HepG2 (cell line): ENCODE measurements around the gene PDGFB. TPM values are rescaled to one million over a fixed set of nuclear protein-coding genes. Genes with fewer than 3 reads are reported as not detected.

Experiments used
- ATAC-seq: fragments of 200-7000 bp; cut with Tn5 transposase; 3 replicates; pipeline ENCODE4 v1.9.1; 2020; ENCODE audit warnings: mild to moderate bottlenecking, moderate library complexity
- BruUV-seq: library from RNA; stranded (reverse); fragments of 400-500 nt; replicated peaks from 2 replicates; lab custom pipeline; 2021; lab: Mats Ljungman, UMichigan
- CTCF ChIA-PET: fragments of 300-600 bp; formaldehyde crosslinking; extraction: SDS; loops from one replicate; lab custom pipeline; 2021; ENCODE audit warnings: low total read pairs, inconsistent platforms, low intra/inter-chr PET ratio; lab: Yijun Ruan, JAX
- POLR2A ChIA-PET: fragments of 350-600 bp; sonication (Branson Sonifier 250); formaldehyde crosslinking; loops from one replicate; lab custom pipeline; 2020; ENCODE audit warnings: antibody characterized with exemption, inconsistent platforms; lab: Yijun Ruan, JAX
- DNase-seq: peaks from one replicate; pipeline ENCODE4 v3.0.0-alpha.2; 2015; ENCODE audit warnings: low spot score
- FAIRE-seq: peaks from 3 replicates; lab custom pipeline; 2011; peaks lifted over from hg19 to GRCh38; lab: Jason Lieb, UNC
- H2AFZ ChIP-seq: one replicate; pipeline ENCODE4 v1.6.1; 2011; ENCODE audit warnings: low read length, inconsistent platforms
- H3K27ac ChIP-seq: fragments of 300-600 bp; 3 replicates; pipeline ENCODE4 v1.8.0; 2011; ENCODE audit warnings: mixed run types, mild to moderate bottlenecking, mixed read lengths, low read length, inconsistent platforms; ENCODE audit not compliant: insufficient read depth; ENCODE audit errors: extremely low read length
- H3K27me3 ChIP-seq, 2 experiments: fragments of 200-600 bp in 1 of 2; 2 replicates in 1 of 2; 3 replicates in 1 of 2; pipeline versions ENCODE4 v1.6.0 to v1.8.0; 2011; ENCODE audit warnings: low read length in 2 of 2, mild to moderate bottlenecking in 2 of 2, moderate library complexity in 2 of 2, inconsistent platforms in 1 of 2; ENCODE audit not compliant: insufficient read depth in 2 of 2, control insufficient read depth in 1 of 2
- H3K36me3 ChIP-seq, 2 experiments: fragments of 200-600 bp in 1 of 2; replicated peaks in 1 of 2; 2 replicates in 1 of 2; 3 replicates in 1 of 2; pipeline versions ENCODE4 v1.5.1 to v1.8.0; 2011; ENCODE audit warnings: low read length in 2 of 2, inconsistent platforms in 1 of 2; ENCODE audit not compliant: insufficient read depth in 2 of 2, control insufficient read depth in 1 of 2
- H3K4me1 ChIP-seq: 2 replicates; pipeline ENCODE4 v1.5.1; 2012; ENCODE audit warnings: low read length, inconsistent platforms; ENCODE audit not compliant: insufficient read depth
- H3K4me2 ChIP-seq: 2 replicates; pipeline ENCODE4 v1.6.0; 2011; ENCODE audit warnings: low read depth, low read length, inconsistent platforms
- H3K4me3 ChIP-seq, 3 experiments: fragments of 200-600 bp in 1 of 3; sonication (generic), shearing (Covaris generic) in 1 of 3; replicated peaks in 1 of 3; 2 replicates each; pipeline ENCODE4 v1.5.1; 2011 to 2016; ENCODE audit warnings: low read length in 3 of 3, inconsistent platforms in 2 of 3, low read depth in 2 of 3, mild to moderate bottlenecking in 2 of 3, control low read depth in 1 of 3, mixed read lengths in 1 of 3; ENCODE audit not compliant: insufficient read depth in 1 of 3
- H3K79me2 ChIP-seq: one replicate; pipeline ENCODE4 v1.6.1; 2011; ENCODE audit warnings: low read length, inconsistent platforms; ENCODE audit not compliant: insufficient read depth
- H3K9ac ChIP-seq: 2 replicates; pipeline ENCODE4 v1.6.0; 2011; ENCODE audit warnings: mild to moderate bottlenecking, low read depth, low read length, inconsistent platforms; ENCODE audit not compliant: insufficient read depth
- H3K9me3 ChIP-seq: 2 replicates; pipeline ENCODE4 v1.5.1; 2012; ENCODE audit warnings: mild to moderate bottlenecking, low read length
- H4K20me1 ChIP-seq: 2 replicates; pipeline ENCODE4 v1.6.0; 2011; ENCODE audit warnings: inconsistent platforms, mild to moderate bottlenecking, low read length, moderate library complexity; ENCODE audit not compliant: insufficient read depth
- AGO2 ChIP-seq: fragments of 200-400 bp; formaldehyde crosslinking; optimal IDR thresholded peaks from 2 replicates; pipeline ENCODE3; 2017; ENCODE audit warnings: mild to moderate bottlenecking, low read depth, low read length, moderate library complexity
- ETV5 ChIP-seq: IDR thresholded peaks from 2 replicates; pipeline ENCODE4 v1.6.1; 2018; ENCODE audit warnings: missing biosample characterization, missing genetic modification reagents, inconsistent platforms, borderline replicate concordance
- FOXK2 ChIP-seq: fragments of 450-650 bp; IDR thresholded peaks from 2 replicates; pipeline ENCODE4 v1.6.1; 2016
- MLX ChIP-seq: IDR thresholded peaks from 2 replicates; pipeline ENCODE4 v1.6.1; 2016
- NFIC ChIP-seq: IDR thresholded peaks from 2 replicates; pipeline ENCODE4 v1.6.1; 2012; ENCODE audit warnings: mild to moderate bottlenecking, low read length, inconsistent platforms
- ZBTB1 ChIP-seq: sonication (generic); formaldehyde crosslinking; IDR thresholded peaks from 2 replicates; pipeline ENCODE4 v1.4.0; 2020; ENCODE audit warnings: missing genetic modification reagents, borderline replicate concordance
- ZBTB44 ChIP-seq: sonication (generic); formaldehyde crosslinking; IDR thresholded peaks from 2 replicates; pipeline ENCODE4 v1.4.0; 2020; ENCODE audit warnings: missing genetic modification reagents
- ZFP36 ChIP-seq: fragments of 150-350 bp; IDR thresholded peaks from 2 replicates; pipeline ENCODE4 v1.6.1; 2018; ENCODE audit warnings: borderline replicate concordance, low read length, low read depth; ENCODE audit not compliant: partially characterized antibody
- ZNF256 ChIP-seq: sonication (generic); formaldehyde crosslinking; conservative IDR thresholded peaks from 2 replicates; pipeline ENCODE4 v1.4.0; 2020; ENCODE audit warnings: missing genetic modification reagents
- ZNF646 ChIP-seq: sonication (generic); formaldehyde crosslinking; IDR thresholded peaks from 2 replicates; pipeline ENCODE4 v1.9.0; 2021; ENCODE audit warnings: mild to moderate bottlenecking, missing genetic modification reagents
- WGBS: methylation state at CpG from one replicate; pipeline ENCODE4 v1.1.6; 2017; ENCODE audit warnings: low lambda C conversion rate; 5-methylcytosine and 5-hydroxymethylcytosine counted together
- in situ Hi-C: cut with HindIII; loops from 2 replicates; pipeline ENCODE4 v1.10.0; 2017; ENCODE audit warnings: low pct_unique_long_range_greater_than_20kb; ENCODE audit not compliant: extremely low pct_ligation_motif_present
- intact Hi-C: fragments of 100-400 bp; cut with micrococcal nuclease; formaldehyde crosslinking; loops from one replicate; pipeline ENCODE4 v1.10.0; 2022; ENCODE audit not compliant: unreplicated experiment
- polyA plus RNA-seq, 8 experiments: library from polyadenylated mRNA; depleted of rRNA in 3 of 8; stranded (reverse) in 7 of 8; unstranded in 1 of 8; fragments of >200 nt; fragmentation: Illumina TruSeq in 4 of 8; extraction: Trizol in 4 of 8; gene quantifications; 2 replicates each; pipeline versions ENCODE4 v1.2.1 to v1.2.3, GENCODE V29; 2011 to 2016; ENCODE audit warnings: low read depth in 4 of 8, missing spikeins in 1 of 8, mixed read lengths in 1 of 8; ENCODE audit not compliant: insufficient read depth in 1 of 8
- total RNA-seq, 5 experiments: library from RNA; depleted of rRNA; stranded (reverse); fragments of >200 nt; fragmentation: Illumina TruSeq; extraction: Trizol; gene quantifications; 2 replicates each; pipeline ENCODE4 v1.2.3, GENCODE V29; 2016; ENCODE audit warnings: low read depth in 1 of 5
- TF ChIP-seq, protein P1 (sequence below): sonication (generic); formaldehyde crosslinking; IDR thresholded peaks from 2 replicates; pipeline ENCODE4 v1.5.1; 2020; ENCODE audit warnings: missing genetic modification reagents, mild to moderate bottlenecking, borderline replicate concordance

PDGFB gene
- total and polyA plus RNA-seq, 2 of the 13 experiments (the other 11 are each of a cell fraction or from before 2014, with no cell fraction given), result 1.4 to 10.1 TPM

GRCh38 chr22:39234867-39235687 is 9.7 kb downstream of the PDGFB start:
- Histone ChIP-seq H3K79me2 (no peaks in the 10 kb centered on the region), H4K20me1 (peaks cover 13% of the 10 kb centered on the region), H3K27ac (no peak overlapping the region), H3K4me1 (peaks cover 20% of the 10 kb centered on the region), H3K27me3 (no peaks in the 10 kb centered on the region), H3K4me3 (no peak overlapping the region), H3K4me2 (no peak overlapping the region), H2AFZ (no peak overlapping the region), H3K9ac (no peak overlapping the region), H3K36me3 (peaks cover 4 to 5% of the 10 kb centered on the region in 2 experiments; a peak in 3 of 5 replicates), H3K9me3 (no peaks in the 10 kb centered on the region)
- ChIA-PET POLR2A (no interaction called here), CTCF (no interaction called here)
- FAIRE-seq (no peak), ATAC-seq (no peak), DNase-seq (no peak)
- no TSS peak for BruUV-seq
- intact Hi-C loops, result no loop called here
- 91% methylated on average over 14 of the region's 29 CpGs for WGBS
- in situ Hi-C loops, result no loop called here
- TF ChIP-seq ZBTB44 (CRISPR knock-in tag), result no peak
- TF ChIP-seq ZNF256 (CRISPR knock-in tag), result no peak
- no peak for TF ChIP-seq ETV5 (CRISPR knock-in tag)
- no peak for TF ChIP-seq NFIC
- TF ChIP-seq, protein P1, sequence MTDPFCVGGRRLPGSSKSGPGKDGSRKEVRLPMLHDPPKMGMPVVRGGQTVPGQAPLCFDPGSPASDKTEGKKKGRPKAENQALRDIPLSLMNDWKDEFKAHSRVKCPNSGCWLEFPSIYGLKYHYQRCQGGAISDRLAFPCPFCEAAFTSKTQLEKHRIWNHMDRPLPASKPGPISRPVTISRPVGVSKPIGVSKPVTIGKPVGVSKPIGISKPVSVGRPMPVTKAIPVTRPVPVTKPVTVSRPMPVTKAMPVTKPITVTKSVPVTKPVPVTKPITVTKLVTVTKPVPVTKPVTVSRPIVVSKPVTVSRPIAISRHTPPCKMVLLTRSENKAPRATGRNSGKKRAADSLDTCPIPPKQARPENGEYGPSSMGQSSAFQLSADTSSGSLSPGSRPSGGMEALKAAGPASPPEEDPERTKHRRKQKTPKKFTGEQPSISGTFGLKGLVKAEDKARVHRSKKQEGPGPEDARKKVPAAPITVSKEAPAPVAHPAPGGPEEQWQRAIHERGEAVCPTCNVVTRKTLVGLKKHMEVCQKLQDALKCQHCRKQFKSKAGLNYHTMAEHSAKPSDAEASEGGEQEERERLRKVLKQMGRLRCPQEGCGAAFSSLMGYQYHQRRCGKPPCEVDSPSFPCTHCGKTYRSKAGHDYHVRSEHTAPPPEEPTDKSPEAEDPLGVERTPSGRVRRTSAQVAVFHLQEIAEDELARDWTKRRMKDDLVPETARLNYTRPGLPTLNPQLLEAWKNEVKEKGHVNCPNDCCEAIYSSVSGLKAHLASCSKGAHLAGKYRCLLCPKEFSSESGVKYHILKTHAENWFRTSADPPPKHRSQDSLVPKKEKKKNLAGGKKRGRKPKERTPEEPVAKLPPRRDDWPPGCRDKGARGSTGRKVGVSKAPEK (CRISPR knock-in tag), result no peak
- no peak for TF ChIP-seq AGO2
- no peak for TF ChIP-seq FOXK2
- no peak for TF ChIP-seq MLX (CRISPR knock-in tag)
- no peak for TF ChIP-seq ZBTB1 (CRISPR knock-in tag)
- TF ChIP-seq ZNF646 (CRISPR knock-in tag), result no peak
- TF ChIP-seq ZFP36, result no peak
